SU-DHL-6 (cell line): Measurements from ENCODE around the gene WDR86.

Experiments
- CTCF ChIP-seq: fragments of 200-600 bp; sonication (generic); IDR thresholded peaks from one replicate; pipeline ENCODE4 v1.5.1; 2017; ENCODE audit warnings: antibody characterized with exemption, mild to moderate bottlenecking, low read length, moderate library complexity; ENCODE audit not compliant: insufficient read depth, poor library complexity, severe bottlenecking
- EZH2phosphoT487 ChIP-seq: fragments of 200-600 bp; sonication (generic), shearing (Covaris generic); conservative IDR thresholded peaks from 2 replicates; pipeline ENCODE4 v1.6.1; 2018; ENCODE audit warnings: mild to moderate bottlenecking, antibody characterized with exemption, low read length, moderate library complexity, mixed read lengths

DNA sequence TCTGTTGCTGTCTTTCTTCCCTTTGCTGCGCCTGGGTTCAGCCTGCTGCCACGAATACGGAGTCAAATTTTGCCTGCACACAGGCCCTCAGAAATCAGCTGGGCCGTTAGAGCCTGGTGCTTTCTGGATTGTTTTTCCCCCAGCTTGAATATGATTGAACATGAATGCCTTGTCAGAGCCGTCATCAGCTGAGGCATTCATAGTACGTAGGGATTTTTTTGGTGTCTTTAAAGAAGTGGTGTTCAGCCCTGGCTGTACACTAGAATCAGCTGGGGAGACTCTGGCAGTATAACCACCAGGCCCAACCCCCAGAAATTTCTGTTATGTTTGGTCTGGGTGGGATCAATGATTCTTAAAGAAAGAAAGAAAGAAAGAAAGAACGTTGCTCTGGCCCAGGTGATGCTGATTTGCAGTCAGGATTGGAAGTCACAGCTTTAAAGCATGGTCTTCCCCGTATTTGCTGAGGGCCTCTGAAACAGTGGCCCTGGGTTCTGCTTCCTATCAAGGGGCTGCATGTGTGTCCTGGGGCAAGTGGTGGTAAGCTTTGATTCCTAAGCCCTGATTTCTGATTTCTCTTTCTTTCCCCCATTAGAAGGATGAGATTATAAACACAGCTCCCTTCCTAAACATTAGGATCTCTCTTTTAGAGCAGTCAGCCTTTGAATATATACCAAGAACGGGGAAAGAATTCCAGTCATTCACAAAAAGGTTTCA is 43.5 kb downstream of the WDR86 start:
- TF ChIP-seq CTCF, result no peak
- no peak for TF ChIP-seq EZH2phosphoT487
